GM18951 (cell line): ENCODE measurements around the gene TRAPPC3.
"Not testable (repeated sequence)": the region's sequence is repeated elsewhere in the genome, so short reads cannot be mapped to it uniquely, and the experiment has no call there.

Experiments used
- POLR2A ChIP-seq: IDR thresholded peaks from 4 replicates; pipeline ENCODE4 v1.6.1; 2011; ENCODE audit warnings: mild to moderate bottlenecking; ENCODE audit not compliant: insufficient read length, insufficient read depth; ENCODE audit errors: extremely low read depth
- in situ Hi-C: fragments of 300-500 bp; cut with MboI; formaldehyde crosslinking; loops from one replicate; pipeline ENCODE4 v1.12.0; 2022; ENCODE audit warnings: low sequenced_read_pairs, mixed read lengths, inconsistent platforms; ENCODE audit not compliant: unreplicated experiment

The TRAPPC3 gene

GRCh38 chr1:36149237-36149972 is at the start of gene TRAPPC3:
TSS of gene TRAPPC3 (minus strand) at chr1:36149486. CDS start at chr1:36149378, 108 bp downstream.
- in situ Hi-C loops, result no loop called here
- TF ChIP-seq POLR2A, result peak; percentile 87

DNA sequence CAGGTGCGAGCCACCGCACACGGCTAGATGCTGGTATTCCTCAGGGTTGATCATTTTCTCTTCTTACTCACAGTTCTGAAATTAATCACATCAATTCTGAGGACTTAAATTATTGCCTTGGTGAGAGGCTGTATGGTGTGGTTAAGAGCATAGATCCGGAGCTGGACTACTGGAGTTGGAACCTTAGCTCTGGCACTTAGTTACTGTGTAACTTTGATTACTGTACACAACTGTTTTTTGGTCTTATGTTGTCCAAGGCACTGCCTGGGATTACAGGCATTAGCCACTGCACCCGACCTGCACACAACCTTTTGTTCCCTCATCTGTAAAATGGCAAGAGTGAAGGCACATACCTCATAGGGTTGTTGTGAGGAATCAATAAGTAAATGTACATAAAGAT is 49.4 kb upstream of the TRAPPC3 start:
- no peak for TF ChIP-seq POLR2A
- in situ Hi-C loops, result no loop called here

- in situ Hi-C loops, result not testable (repeated sequence)
Observed at GRCh38 chr1:36196805-36197204, 47.5 kb upstream of the TRAPPC3 start.

DNA sequence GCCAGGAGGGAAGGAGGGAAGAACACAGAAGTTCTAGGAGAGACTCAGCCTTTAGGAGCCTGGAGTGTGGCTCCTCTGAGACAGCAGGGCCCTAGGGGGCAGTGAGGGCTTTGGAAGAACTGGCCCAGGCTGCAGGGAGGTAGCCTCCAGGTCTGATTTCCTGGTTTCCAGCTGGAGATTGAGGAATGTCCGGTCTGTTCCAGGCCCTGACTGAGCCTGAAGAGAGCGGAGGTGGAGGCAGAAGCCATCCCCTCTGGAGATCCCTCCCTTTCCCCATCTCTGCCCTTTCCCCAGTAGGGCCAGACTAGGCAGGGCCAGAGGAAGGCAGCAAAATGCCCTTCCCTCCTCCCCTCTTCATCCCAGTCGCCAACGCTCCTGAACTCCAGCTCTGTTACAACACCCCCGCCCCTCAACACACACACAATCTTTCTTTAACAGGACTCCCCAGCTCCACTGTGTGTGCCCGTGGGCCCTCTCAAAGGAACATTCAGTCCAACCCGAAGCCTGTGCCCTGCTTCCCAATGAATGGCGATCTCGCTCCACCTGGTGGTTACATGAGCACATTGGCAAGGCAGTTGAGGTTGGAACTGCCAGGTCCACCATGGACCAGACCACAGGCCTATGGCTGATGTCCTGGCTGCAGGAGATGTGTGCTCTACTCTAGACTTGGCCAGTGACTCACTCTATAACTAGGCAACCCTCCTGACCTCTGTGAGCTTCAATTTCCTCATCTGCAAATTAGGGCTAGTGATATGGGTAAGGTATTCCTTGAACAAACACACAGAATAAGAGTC is 38.7 kb upstream of the TRAPPC3 start:
- in situ Hi-C loops, result no loop called here
- no peak for TF ChIP-seq POLR2A

DNA sequence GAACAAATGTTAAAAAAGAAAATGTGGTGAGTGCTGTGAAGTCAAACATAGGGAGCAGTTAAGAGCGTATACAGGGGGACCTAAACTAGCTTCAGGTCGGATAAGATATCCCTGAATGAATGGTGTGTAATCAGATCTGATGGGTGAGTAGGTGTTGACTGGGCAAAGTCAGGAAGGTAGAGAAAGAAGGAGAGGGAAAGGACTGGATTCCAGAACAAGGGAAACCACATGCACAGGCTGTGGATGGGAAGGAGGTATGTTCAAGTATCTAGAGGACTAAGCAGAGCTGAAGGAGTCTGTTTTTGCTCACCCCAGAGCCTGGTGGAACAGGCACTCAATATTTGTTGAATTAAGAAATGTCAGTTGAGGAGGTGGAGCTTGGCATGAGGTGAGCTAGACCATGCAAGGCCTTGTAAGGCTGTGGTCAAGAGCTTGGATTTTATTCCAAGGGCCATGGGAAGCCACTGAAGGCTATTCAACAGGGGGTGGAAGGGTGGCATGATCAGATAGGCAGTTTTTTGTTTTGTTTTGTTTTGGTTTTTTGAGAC is 34.1 kb upstream of the TRAPPC3 start:
- in situ Hi-C loops, result no loop called here
- TF ChIP-seq POLR2A, result no peak

DNA sequence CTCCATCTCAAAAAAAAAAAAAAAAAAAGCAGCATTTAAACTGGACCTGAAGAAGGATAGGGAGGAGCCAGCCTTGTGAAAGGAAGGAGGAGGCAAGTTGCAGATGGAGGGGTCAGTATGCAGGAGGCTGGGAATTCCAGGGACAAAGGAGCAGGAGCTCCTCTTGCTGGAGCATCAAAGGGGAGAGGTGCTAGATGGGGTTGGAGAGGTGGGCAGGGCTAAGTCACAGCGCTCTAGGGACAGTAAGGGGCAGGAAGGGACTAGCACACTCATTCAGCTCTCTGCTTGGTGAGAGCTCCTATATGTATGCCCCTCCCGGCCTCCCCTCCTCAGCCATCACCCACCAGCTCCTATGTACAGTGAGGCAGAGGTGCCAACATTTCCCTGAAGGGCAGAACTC is 33.4 kb upstream of the TRAPPC3 start:
- no peak for TF ChIP-seq POLR2A
- in situ Hi-C loops, result no loop called here

DNA sequence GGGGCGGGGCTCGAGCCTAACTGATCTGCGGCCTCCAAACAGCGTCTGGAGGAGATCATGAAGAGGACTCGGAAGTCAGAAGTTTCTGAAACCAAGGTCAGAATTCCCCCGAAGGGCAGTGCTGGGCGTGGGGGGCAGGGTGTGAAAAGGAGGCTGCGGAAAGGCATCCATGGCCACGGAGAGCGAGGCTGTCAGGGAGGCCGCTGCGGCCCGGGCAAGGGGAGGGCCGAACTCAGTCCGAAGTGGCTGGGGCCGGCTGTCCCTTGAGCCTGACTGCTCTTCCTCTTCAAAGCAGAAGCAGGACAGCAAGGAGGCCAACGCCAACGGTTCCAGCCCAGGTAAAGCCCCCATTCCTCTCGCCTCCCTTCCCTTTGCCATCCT is 29.9 kb upstream of the TRAPPC3 start:
- no peak for TF ChIP-seq POLR2A
- in situ Hi-C loops, result no loop called here

- no peak for TF ChIP-seq POLR2A
- in situ Hi-C loops, result no loop called here
Observed at GRCh38 chr1:36178471-36179219, 29.4 kb upstream of the TRAPPC3 start.

GRCh38 chr1:36177589-36178431 is 28.5 kb upstream of the TRAPPC3 start:
- in situ Hi-C loops, result no loop called here
- TF ChIP-seq POLR2A, result no peak

- in situ Hi-C loops, result no loop called here
- no peak for TF ChIP-seq POLR2A
Observed at GRCh38 chr1:36176106-36176949, 27.0 kb upstream of the TRAPPC3 start.

DNA sequence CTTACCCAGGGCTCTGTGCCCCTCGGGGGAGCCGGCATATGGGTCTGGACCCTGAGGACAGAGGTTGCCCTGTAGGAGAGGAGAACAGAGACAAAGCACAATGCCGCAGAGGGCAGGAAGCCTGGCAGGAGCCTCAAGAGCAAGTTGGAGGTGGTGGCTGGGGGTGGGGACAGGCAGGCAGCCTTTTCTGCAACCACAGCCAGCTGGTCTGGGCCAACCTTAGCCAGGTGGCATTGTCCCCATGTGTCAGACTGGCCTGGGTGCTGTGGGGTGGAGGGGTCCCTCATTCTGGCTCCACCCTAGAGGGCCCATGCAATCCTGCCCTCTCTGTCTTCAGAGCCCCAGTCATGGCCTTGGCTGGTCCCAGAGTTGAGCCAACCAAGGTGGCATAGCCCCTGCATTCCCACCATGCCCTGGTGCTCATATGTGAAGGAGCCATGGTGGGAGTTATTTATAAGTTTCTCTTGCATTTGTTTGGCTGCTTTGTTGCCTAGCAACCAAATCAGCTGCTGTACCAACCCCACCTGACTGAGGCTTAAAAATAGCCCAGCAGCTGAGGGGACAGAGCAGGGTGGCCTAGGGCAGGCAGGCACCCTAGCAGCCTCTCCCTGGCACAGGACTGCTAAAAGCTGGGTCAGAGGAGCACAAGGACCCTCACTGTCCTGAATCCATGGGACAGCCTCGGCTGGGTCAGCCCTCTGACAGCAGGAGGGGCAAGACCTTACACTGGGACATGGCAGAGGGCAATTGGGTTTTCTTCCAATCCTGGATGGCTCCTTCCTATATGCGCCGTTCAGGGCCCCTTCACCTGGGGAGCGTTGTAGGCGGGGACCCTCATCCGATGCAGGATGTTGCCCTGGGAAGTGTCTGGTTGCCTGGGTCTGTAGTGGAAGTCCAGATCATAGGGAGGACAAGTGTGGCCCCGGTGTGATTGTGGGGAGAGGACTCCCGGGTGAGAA is 26.1 kb upstream of the TRAPPC3 start:
- in situ Hi-C loops, result no loop called here
- no peak for TF ChIP-seq POLR2A
